Activated CD8-positive, alpha-beta T cell treated with anti-CD3 and anti-CD28 coated beads for 36 hours (primary cell): ENCODE data around the gene KCTD11. TPM values are rescaled to one million over a fixed set of nuclear protein-coding genes. Genes with fewer than 3 reads are reported as not detected.

Experiments used
- ATAC-seq: fragments of 200-7000 bp; cut with Tn5 transposase; one replicate; pipeline ENCODE4 v1.10.0; 2021; ENCODE audit warnings: mild to moderate bottlenecking, moderate library complexity
- CTCF ChIA-PET: fragments of 350-600 bp; sonication (Branson Sonifier 250); formaldehyde crosslinking; loops from one replicate; lab custom pipeline; 2021; ENCODE audit warnings: antibody characterized with exemption; lab: Charles Lee
- POLR2A ChIA-PET: fragments of 350-600 bp; sonication (Branson Sonifier 250); formaldehyde crosslinking; loops from one replicate; lab custom pipeline; 2021; ENCODE audit warnings: antibody characterized with exemption; lab: Charles Lee
- DNase-seq: peaks from one replicate; pipeline ENCODE4 v3.0.0-alpha.2; 2020
- H3K27ac Mint-ChIP-seq: one replicate; pipeline ENCODE4 v1.8.0; 2021; ENCODE audit warnings: mild to moderate bottlenecking, mixed read lengths
- H3K27me3 Mint-ChIP-seq: one replicate; pipeline ENCODE4 v1.8.0; 2021; ENCODE audit warnings: mixed read lengths
- H3K36me3 Mint-ChIP-seq: one replicate; pipeline ENCODE4 v1.8.0; 2021; ENCODE audit warnings: low read depth, mixed read lengths
- H3K4me1 Mint-ChIP-seq: one replicate; pipeline ENCODE4 v1.8.0; 2021; ENCODE audit warnings: low read depth, mixed read lengths
- H3K4me3 Mint-ChIP-seq: one replicate; pipeline ENCODE4 v1.8.0; 2021; ENCODE audit warnings: mild to moderate bottlenecking, moderate library complexity, mixed read lengths
- H3K9me3 Mint-ChIP-seq: one replicate; pipeline ENCODE4 v1.8.0; 2021; ENCODE audit warnings: mixed read lengths
- intact Hi-C: fragments of 100-400 bp; cut with micrococcal nuclease; formaldehyde crosslinking; loops from one replicate; pipeline ENCODE4 v1.10.0; 2022
- total RNA-seq, 2 experiments: library from RNA; stranded (reverse); gene quantifications; one replicate each; pipeline ENCODE4 v1.2.3, GENCODE V29; 2021
- TF ChIP-seq, protein P1 (sequence below): fragments of 200-600 bp; IDR thresholded peaks from one replicate; pipeline ENCODE4 v1.8.0; 2022; ENCODE audit warnings: antibody characterized with exemption, mild to moderate bottlenecking

KCTD11 gene
- total RNA-seq, 2 experiments from 2014 or later, result 11.0 to 11.2 TPM

DNA sequence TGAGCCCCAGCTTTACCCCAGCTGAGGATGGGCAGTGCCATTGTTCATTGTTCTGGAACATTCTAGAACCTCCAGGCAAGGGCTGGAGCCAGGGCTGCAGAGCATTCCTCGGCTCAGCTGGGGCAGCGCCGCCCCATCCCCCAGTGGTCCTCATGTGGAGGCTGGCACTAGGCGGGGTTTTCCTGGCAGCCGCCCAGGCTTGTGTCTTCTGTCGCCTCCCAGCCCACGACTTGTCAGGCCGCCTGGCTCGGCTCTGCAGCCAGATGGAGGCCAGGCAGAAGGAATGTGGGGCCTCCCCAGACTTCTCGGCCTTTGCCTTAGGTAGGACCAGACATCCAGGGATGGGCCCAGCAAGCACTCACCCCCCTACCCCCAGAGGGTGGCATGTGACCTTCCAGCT, 3.1 kb downstream of the KCTD11 start, which contains the start of gene TMEM95:
Gene TMEM95 (plus strand): TSS at position 104 of the 400 bp plus-strand sequence. CDS start 49 bp downstream, at position 153.
- TF ChIP-seq, protein P1, sequence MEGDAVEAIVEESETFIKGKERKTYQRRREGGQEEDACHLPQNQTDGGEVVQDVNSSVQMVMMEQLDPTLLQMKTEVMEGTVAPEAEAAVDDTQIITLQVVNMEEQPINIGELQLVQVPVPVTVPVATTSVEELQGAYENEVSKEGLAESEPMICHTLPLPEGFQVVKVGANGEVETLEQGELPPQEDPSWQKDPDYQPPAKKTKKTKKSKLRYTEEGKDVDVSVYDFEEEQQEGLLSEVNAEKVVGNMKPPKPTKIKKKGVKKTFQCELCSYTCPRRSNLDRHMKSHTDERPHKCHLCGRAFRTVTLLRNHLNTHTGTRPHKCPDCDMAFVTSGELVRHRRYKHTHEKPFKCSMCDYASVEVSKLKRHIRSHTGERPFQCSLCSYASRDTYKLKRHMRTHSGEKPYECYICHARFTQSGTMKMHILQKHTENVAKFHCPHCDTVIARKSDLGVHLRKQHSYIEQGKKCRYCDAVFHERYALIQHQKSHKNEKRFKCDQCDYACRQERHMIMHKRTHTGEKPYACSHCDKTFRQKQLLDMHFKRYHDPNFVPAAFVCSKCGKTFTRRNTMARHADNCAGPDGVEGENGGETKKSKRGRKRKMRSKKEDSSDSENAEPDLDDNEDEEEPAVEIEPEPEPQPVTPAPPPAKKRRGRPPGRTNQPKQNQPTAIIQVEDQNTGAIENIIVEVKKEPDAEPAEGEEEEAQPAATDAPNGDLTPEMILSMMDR, result no peak
- DNase-seq, result no peak
- ChIA-PET POLR2A (interaction anchor here (0.6 to 1.5 kb wide), 7 partner anchors 49 to 332 kb away, joined by 3 to 7 read pairs (median 4); partner anchors contain the start of genes POLR2A, TMEM256 and TP53), CTCF (interaction anchor here (0.6 to 6.3 kb wide), 36 partner anchors 10 to 259 kb away, joined by 3 to 68 read pairs (median 7); partner anchors contain the start of genes ACAP1, SENP3, SOX15 and TMEM102)
- no peak for ATAC-seq
- no peaks in the 10 kb centered on the region for H3K27me3 Mint-ChIP-seq
- peak within 1 kb of the TSS; percentile 49 for H3K27ac Mint-ChIP-seq
- H3K4me3 Mint-ChIP-seq, result peak within 1 kb of the TSS; percentile 87
- no peaks in the 10 kb centered on the region for H3K9me3 Mint-ChIP-seq
- H3K4me1 Mint-ChIP-seq, result peaks cover 37% of the 10 kb centered on the region
- intact Hi-C loops, result loop anchor here (10.0 kb wide), 2 partner anchors 130 to 210 kb away; partner anchors contain the start of genes POLR2A, SENP3 and SLC35G6
- H3K36me3 Mint-ChIP-seq, result peaks cover 21% of the 10 kb centered on the region

DNA sequence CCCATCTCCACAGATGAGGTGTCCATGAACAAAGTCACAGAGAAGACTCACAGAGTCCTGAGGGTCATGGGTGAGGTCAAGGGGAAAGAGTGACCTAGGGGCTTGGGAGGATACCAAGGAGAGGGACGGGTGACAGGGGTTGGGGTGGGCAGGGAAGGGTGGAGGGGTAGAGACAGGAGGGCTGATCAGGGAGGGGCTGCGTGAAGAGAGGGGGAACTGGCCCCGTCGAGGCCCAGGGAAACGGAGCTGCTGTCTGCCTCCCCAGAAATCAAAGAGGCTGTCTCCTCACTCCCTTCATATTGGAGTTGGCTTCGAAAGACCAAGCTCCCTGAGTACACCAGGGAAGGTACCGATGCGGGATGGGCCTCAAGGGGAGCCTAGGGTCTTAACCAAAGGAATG, 3.6 kb downstream of the KCTD11 start:
- intact Hi-C loops, result loop anchor here (10.0 kb wide), 2 partner anchors 129 to 209 kb away; partner anchors contain the start of genes POLR2A, SENP3 and SLC35G6
- no peak overlapping the region for H3K4me3 Mint-ChIP-seq
- no peaks in the 10 kb centered on the region for H3K27me3 Mint-ChIP-seq
- no peak overlapping the region for H3K27ac Mint-ChIP-seq
- DNase-seq (no peak), ATAC-seq (no peak)
- ChIA-PET POLR2A (interaction anchor here (0.6 to 1.5 kb wide), 12 partner anchors 25 to 332 kb away, joined by 3 to 7 read pairs (median 3); partner anchors contain the start of genes POLR2A, TMEM256, TNFSF13 and TNK1), CTCF (interaction anchor here (0.5 to 6.3 kb wide), 50 partner anchors 7 to 332 kb away, joined by 3 to 68 read pairs (median 6); partner anchors contain the start of genes ACAP1, GPS2, SENP3 and SOX15)
- peaks cover 17% of the 10 kb centered on the region for H3K36me3 Mint-ChIP-seq
- TF ChIP-seq, protein P1, result no peak
- peaks cover 34% of the 10 kb centered on the region for H3K4me1 Mint-ChIP-seq
- H3K9me3 Mint-ChIP-seq, result no peaks in the 10 kb centered on the region

DNA sequence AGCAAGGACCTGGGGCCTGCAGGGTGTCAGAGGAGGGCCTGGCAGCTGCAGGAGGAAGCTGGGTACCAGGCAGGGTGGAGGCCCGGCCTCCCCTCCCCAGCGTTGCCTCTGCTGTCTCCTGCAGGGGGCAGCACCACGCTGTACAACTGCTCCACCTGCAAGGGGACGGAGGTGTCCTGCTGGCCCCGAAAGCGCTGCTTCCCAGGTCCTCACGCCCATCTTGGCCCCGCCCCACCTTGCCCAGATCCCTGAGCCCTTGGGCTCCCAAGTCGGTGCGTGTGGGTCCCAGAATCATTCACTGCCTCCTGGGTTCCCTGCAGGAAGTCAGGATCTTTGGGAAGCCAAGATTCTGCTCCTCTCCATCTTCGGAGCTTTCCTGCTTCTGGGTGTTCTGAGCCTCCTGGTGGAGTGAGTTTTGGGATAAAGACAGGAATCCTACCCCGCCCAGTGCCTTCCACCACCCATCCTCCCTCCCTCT, 4.1 kb downstream of the KCTD11 start:
- H3K4me1 Mint-ChIP-seq, result peaks cover 34% of the 10 kb centered on the region
- no peak overlapping the region for H3K27ac Mint-ChIP-seq

DNA sequence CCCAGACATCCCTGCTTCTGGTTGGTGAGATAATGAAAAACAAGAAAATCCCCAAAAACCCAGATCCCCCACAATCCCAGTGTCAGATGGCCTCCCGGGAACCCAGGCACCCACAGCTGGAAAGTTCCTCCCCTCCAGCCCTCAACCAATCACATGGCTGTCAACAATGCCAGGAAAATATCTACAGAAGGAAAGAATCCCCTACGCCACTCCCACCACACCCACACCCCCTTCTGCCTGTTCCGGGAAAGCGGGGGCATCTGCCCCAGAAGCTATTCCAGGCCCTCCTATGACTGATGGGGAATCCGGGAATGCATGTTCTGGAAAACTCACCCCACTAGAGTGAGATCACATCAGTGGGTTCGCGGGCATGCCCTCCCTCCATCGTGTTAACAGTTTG, 4.8 kb downstream of the KCTD11 start:
- H3K4me1 Mint-ChIP-seq, result peaks cover 31% of the 10 kb centered on the region

More for the DNA sequence above, 4.1 kb downstream of the KCTD11 start:
- POLR2A ChIA-PET, result interaction anchor here (0.8 to 1.5 kb wide), 9 partner anchors 24 to 331 kb away, joined by 3 to 7 read pairs (median 3); partner anchors contain the start of genes POLR2A, TMEM256, TNFSF13 and TNK1
- no peak overlapping the region for H3K4me3 Mint-ChIP-seq
- CTCF ChIA-PET, result interaction anchor here (0.5 to 6.3 kb wide), 56 partner anchors 8 to 332 kb away, joined by 3 to 68 read pairs (median 4); partner anchors contain the start of genes ACAP1, GPS2, SENP3 and SOX15
- H3K36me3 Mint-ChIP-seq, result peaks cover 12% of the 10 kb centered on the region
- no peaks in the 10 kb centered on the region for H3K27me3 Mint-ChIP-seq
- ATAC-seq (peak; percentile 68), DNase-seq (peak; percentile 92)
- TF ChIP-seq, protein P1, result peak; percentile 96
- no peaks in the 10 kb centered on the region for H3K9me3 Mint-ChIP-seq
- intact Hi-C loops, result loop anchor here (10.0 kb wide), 2 partner anchors 129 to 209 kb away; partner anchors contain the start of genes POLR2A, SENP3 and SLC35G6

More for the DNA sequence above, 4.8 kb downstream of the KCTD11 start:
- Mint-ChIP-seq H3K4me3 (no peak overlapping the region), H3K9me3 (no peaks in the 10 kb centered on the region), H3K27ac (no peak overlapping the region), H3K36me3 (peaks cover 8% of the 10 kb centered on the region), H3K27me3 (no peaks in the 10 kb centered on the region)
- ChIA-PET POLR2A (interaction anchor here (1.0 to 1.5 kb wide), 3 partner anchors 47 to 202 kb away, joined by 3 to 5 read pairs (median 3); partner anchors contain the start of genes POLR2A, TMEM256 and TNFSF13), CTCF (interaction anchor here (0.8 to 6.3 kb wide), 32 partner anchors 8 to 233 kb away, joined by 3 to 68 read pairs (median 7); partner anchors contain the start of genes ACAP1, SENP3, SOX15 and TMEM102)
- intact Hi-C loops, result loop anchor here (10.0 kb wide), 2 partner anchors 128 to 208 kb away; partner anchors contain the start of genes POLR2A, SENP3 and SLC35G6
- TF ChIP-seq, protein P1, result no peak
- no peak for DNase-seq
- ATAC-seq, result no peak
